Measurements from ENCODE around the gene TCF25.

TCF25 gene

GRCh38 chr16:89955001-89955685, 81.8 kb downstream of the TCF25 start:
- Histone ChIP-seq H3K9me2 (replicated peaks; ENCODE audit: low read depth, low read length) (no peaks in the 10 kb centered on the region), H3K9me3 (ENCODE audit: insufficient read depth, low read depth, low read length) (no peaks in the 10 kb centered on the region), H3K9ac (ENCODE audit: low read depth, low read length, poor library complexity, severe bottlenecking) (no peak overlapping the region), H3K79me2 (ENCODE audit: insufficient read depth, low read length) (no peaks in the 10 kb centered on the region), H3K4me3 (ENCODE audit: low read length, poor library complexity, severe bottlenecking) (no peak overlapping the region), H2AFZ (ENCODE audit: low read length) (no peak overlapping the region), H3F3A (ENCODE audit: low read depth) (no peaks in the 10 kb centered on the region), H3K4me1 (ENCODE audit: insufficient read depth, low read length, poor library complexity, severe bottlenecking) (no peaks in the 10 kb centered on the region), H4K20me1 (ENCODE audit: insufficient read depth, low read length, poor library complexity, severe bottlenecking) (no peaks in the 10 kb centered on the region), H3K4me2 (ENCODE audit: low read depth, low read length, poor library complexity, severe bottlenecking) (no peak overlapping the region), H3K27me3 (ENCODE audit: insufficient read depth, low read length, poor library complexity, severe bottlenecking) (no peaks in the 10 kb centered on the region), H3K36me3 (ENCODE audit: insufficient read depth, low read length) (no peaks in the 10 kb centered on the region)
- no peak for TF ChIP-seq EZH2phosphoT487 (IDR thresholded peaks at IDR 0.05; ENCODE audit: borderline replicate concordance)
- TF ChIP-seq CTCF (conservative IDR thresholded peaks at IDR 0.05; ENCODE audit: low read length) = no peak

GRCh38 chr16:89956505-89957215, 83.3 kb downstream of the TCF25 start:
- Histone ChIP-seq H4K20me1 (ENCODE audit: insufficient read depth, low read length, poor library complexity, severe bottlenecking) (no peaks in the 10 kb centered on the region), H3K9me3 (ENCODE audit: insufficient read depth, low read depth, low read length) (no peaks in the 10 kb centered on the region), H3K9ac (ENCODE audit: low read depth, low read length, poor library complexity, severe bottlenecking) (no peak overlapping the region), H3K36me3 (ENCODE audit: insufficient read depth, low read length) (no peaks in the 10 kb centered on the region), H2AFZ (ENCODE audit: low read length) (no peak overlapping the region), H3K4me2 (ENCODE audit: low read depth, low read length, poor library complexity, severe bottlenecking) (no peak overlapping the region), H3F3A (ENCODE audit: low read depth) (no peaks in the 10 kb centered on the region), H3K79me2 (ENCODE audit: insufficient read depth, low read length) (no peaks in the 10 kb centered on the region), H3K4me1 (ENCODE audit: insufficient read depth, low read length, poor library complexity, severe bottlenecking) (no peaks in the 10 kb centered on the region), H3K9me2 (replicated peaks; ENCODE audit: low read depth, low read length) (no peaks in the 10 kb centered on the region), H3K27me3 (ENCODE audit: insufficient read depth, low read length, poor library complexity, severe bottlenecking) (no peaks in the 10 kb centered on the region), H3K4me3 (ENCODE audit: low read length, poor library complexity, severe bottlenecking) (no peak overlapping the region)
- TF ChIP-seq EZH2phosphoT487 (IDR thresholded peaks at IDR 0.05; ENCODE audit: borderline replicate concordance) = no peak
- no peak for TF ChIP-seq CTCF (conservative IDR thresholded peaks at IDR 0.05; ENCODE audit: low read length)

DNA sequence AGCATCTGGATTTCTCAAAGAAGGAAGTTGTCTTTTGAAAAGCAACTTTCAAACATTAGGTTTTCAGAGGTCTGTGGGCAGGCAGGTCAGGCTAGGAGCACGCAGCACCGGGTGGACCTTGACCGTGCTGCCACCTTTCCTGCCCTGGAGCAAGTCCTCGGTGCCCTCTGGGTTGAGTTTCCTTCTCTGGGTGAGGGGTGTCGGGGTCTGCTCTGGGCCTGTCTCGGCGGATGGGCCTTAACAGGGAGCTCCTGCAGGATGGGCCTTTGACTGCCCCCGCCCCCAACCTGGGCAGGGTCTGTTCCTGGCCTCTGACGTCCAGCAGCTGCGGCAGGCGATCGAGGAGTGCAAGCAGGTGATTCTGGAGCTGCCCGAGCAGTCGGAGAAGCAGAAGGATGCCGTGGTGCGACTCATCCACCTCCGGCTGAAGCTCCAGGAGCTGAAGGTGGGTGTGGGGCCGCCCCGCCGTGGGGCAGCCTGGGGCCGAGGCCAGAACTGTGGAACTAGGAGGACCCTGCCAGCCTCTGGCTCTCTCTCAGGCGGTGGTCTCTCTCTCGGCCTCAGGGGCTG, 83.9 kb downstream of the TCF25 start:
- H2AFZ ChIP-seq (ENCODE audit: low read length) = no peak overlapping the region
- no peaks in the 10 kb centered on the region for H3K4me1 ChIP-seq (ENCODE audit: insufficient read depth, low read length, poor library complexity, severe bottlenecking)
- H3K9me3 ChIP-seq (ENCODE audit: insufficient read depth, low read depth, low read length) = no peaks in the 10 kb centered on the region
- no peaks in the 10 kb centered on the region for H3F3A ChIP-seq (ENCODE audit: low read depth)
- H3K79me2 ChIP-seq (ENCODE audit: insufficient read depth, low read length) = no peaks in the 10 kb centered on the region
- no peak overlapping the region for H3K4me2 ChIP-seq (ENCODE audit: low read depth, low read length, poor library complexity, severe bottlenecking)
- no peak overlapping the region for H3K4me3 ChIP-seq (ENCODE audit: low read length, poor library complexity, severe bottlenecking)
- no peaks in the 10 kb centered on the region for H3K27me3 ChIP-seq (ENCODE audit: insufficient read depth, low read length, poor library complexity, severe bottlenecking)
- TF ChIP-seq EZH2phosphoT487 (IDR thresholded peaks at IDR 0.05; ENCODE audit: borderline replicate concordance) (no peak), CTCF (conservative IDR thresholded peaks at IDR 0.05; ENCODE audit: low read length) (no peak)
- no peaks in the 10 kb centered on the region for H3K36me3 ChIP-seq (ENCODE audit: insufficient read depth, low read length)
- no peak overlapping the region for H3K9ac ChIP-seq (ENCODE audit: low read depth, low read length, poor library complexity, severe bottlenecking)
- H4K20me1 ChIP-seq (ENCODE audit: insufficient read depth, low read length, poor library complexity, severe bottlenecking) = no peaks in the 10 kb centered on the region
- H3K9me2 ChIP-seq (replicated peaks; ENCODE audit: low read depth, low read length) = no peaks in the 10 kb centered on the region
